Hippocampal formation (tissue), 2 donors: ENCODE measurements around the gene HSFY1.
"Not testable (repeated sequence)": the region's sequence is repeated elsewhere in the genome, so short reads cannot be mapped to it uniquely, and the experiment has no call there.

Source experiments
- DNase-seq, 2 donors: peaks; one replicate each; lab custom pipeline; 2025; lab: John Stamatoyannopoulos, UW

The HSFY1 gene, protein sequence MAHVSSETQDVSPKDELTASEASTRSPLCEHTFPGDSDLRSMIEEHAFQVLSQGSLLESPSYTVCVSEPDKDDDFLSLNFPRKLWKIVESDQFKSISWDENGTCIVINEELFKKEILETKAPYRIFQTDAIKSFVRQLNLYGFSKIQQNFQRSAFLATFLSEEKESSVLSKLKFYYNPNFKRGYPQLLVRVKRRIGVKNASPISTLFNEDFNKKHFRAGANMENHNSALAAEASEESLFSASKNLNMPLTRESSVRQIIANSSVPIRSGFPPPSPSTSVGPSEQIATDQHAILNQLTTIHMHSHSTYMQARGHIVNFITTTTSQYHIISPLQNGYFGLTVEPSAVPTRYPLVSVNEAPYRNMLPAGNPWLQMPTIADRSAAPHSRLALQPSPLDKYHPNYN

DNA sequence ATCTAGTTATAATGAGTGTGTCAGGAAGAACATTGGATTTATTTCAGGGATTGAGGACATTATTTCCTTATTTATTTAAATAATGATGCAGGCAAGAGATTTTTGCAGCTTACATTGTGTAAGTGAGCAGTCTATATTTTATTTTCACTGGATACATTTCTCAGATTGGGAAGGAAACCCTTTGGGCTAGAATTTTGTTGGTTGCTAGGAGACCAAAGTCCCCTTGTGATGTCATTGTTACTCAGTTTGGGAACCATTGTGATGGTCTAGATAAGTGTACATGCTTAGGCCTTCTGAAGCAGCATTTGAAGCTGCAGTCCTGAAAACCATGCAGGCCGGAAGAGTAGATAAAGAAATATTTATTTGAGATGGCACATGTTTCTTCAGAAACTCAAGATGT is at the start of gene HSFY1:
Gene HSFY1, plus strand, starts transcription at position 301 of the 400 bp plus-strand sequence. Its CDS starts 68 bp downstream, at position 369.
- not testable (repeated sequence) for DNase-seq

DNA sequence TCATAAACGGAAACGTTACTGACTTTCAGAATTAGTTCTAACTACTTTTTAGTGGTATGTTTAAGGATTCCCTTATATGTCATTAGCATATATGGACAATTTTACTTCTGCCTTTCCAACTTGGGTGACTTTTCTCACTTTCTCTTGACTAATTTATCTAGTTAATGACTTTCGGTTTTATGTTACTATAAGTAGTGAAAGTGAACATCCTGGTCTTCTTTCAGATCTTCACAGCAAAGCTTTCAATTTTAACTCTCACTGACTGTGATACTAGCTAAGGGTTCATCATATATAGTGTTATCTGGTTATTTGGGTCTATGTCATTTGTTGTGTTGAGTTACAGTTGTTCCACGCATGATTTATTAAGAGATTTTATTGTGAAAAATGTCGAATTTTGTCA is 42.3 kb upstream of the HSFY1 start:
- DNase-seq = not testable (repeated sequence)

DNA sequence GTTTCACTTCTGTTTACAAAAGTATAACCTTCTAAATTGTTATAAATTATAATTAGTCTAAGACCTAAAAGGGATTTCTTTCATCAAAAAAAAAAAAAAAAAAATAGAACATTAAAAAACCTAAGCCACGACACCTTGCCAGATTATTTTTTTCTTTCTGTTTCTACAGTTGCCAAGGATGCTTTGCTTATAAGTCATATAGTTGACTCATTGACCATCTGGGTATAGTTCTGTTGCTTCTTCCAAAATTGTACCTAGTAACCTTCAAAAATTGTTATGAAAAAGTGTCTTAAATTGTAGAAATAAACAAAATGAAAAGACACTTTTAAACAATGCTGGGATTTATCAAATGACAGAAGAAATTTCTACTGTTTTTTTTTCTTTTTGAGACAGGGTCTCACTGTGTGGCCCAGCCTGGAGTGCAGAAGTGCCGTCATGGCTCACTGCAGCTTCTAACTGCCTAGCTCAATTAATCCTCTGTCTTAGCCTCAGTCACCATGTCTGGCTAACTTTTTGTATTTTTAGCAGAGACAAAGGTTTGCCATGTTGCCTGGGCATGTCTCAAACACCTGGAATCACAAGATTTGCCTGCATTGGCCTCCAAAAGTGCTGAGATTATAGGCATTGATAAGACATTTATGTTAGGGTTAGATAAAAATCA is 15.4 kb upstream of the HSFY1 start:
- DNase-seq = not testable (repeated sequence)

DNA sequence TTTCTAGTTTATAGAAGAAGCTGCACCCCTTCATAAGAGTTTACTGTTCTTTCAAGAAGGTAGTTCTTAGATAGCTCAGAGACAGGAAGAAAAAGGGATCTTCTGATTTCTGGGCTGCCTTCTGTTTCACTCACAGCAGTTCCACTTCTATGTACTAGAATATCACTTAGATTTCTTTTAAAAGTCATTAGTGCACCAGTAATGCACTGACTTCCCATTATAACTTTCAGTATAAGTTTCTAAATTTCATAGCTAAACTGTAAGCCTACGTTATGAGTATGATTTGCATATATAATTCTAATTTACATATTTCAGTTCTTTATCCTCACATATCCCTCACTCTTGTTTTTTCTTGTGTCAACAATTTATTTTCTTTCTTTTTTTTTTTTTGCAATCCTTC is 7.6 kb upstream of the HSFY1 start:
- not testable (repeated sequence) for DNase-seq

DNA sequence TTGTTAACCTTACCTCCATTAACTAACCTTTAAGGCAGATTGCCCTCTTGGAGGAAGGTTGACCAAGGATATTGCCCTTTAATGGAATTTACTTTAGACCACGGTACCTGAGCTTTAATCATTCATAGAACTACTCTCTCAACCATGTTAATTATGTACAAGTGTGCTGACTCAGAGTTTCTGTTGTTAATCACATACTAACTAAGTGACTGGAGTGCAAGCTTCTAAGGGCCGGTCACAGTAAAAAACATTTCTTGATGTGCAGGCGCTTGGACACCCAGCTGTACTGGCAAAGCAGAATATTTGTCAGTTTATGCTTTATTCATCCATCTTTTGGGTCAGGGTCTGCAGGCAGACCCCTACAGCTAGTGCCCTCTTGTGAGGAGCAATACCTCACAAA is 6.6 kb downstream of the HSFY1 start:
- not testable (repeated sequence) for DNase-seq

DNA sequence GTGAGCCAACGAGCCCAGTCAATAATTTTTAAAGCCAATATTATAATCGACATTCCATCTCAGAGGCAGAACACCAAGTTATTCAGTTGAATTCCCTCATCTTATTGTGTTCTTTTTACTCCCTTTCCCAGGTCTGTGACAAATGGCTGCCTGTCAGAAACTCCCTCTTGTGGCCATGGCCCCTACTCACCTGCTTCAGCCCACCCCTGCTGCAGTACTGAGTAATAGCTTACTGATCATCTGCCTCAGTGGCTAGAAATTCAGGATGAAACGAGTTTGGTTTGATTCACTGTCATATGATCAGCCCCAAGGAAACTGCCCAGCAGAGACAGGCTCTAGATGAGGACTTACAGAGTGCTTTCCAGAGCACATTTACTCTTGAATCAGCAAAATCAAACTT is 19.4 kb downstream of the HSFY1 start:
- DNase-seq = not testable (repeated sequence)
